SKM-1 treated with dmso at 0.1 percent for 144 hours (cell line): Measurements from ENCODE around the gene TRIO.

Source experiments
- DNase-seq: peaks from one replicate; lab custom pipeline; 2025; ENCODE audit not compliant: unreplicated experiment; lab: John Stamatoyannopoulos, UW

TRIO gene

DNA sequence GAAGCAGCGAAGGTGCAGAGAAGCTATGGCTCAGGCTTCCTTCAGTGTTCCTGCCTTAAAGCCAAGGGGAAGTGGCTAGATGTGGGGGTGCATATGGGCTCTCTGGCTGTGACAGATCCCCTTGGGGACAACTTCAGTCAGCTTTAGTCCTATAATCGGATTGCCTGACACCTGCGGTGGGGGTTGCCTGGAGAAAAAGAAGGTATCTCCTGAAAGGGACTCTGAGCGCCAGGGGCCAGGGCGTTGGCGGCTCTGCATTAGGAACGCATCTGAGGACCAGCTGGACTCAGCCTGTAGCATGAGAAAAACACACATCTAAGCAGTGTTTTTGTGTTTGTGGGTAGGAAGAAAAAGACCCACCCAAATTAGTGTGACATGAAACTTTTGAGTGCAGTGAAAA, 354.2 kb downstream of the TRIO start:
- DNase-seq = no peak

DNA sequence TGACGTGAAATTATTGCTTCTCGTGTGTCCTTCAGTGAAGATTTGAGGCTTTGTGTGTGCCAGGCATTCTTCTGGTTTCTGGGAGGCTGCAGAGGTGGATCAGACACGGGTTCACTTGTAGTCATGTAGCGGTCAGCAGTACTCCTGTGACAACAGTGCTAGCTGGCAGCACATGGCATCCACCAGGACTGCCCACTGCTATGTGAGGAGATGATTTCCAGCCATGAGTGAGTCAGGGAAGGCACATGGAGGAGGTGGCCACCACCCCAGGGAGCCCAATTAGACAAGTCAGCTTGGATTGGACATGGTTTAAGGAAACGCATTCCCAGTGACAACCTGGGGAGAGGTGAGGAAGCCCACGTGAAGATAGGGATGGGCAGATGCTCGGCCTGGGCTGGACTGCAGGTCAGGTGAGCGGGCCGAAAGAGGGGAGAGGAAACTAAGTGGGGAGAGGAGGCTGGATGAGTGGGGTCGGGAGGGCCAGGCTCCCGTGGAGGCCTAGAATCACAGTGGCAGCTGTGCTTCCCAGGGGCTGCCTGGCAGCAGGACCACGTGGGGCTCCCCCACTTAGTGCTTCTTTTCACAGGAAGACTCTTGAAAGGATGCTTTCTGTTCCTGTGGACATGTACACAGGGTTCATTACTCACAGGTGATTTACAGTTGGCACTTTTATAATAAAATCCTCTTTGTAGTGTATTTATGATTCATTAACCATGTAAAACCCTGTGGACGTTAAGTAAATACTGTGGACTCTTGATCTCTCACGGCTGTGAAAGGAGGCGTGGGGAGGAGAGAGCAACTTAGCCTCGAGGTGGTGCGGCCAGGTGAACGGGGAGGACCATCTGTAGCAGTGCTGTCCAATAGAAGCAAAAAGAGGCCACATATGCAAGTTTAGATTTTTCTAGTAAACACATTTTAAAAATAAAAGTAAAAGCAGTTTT, 358.5 kb downstream of the TRIO start:
- no peak for DNase-seq

DNA sequence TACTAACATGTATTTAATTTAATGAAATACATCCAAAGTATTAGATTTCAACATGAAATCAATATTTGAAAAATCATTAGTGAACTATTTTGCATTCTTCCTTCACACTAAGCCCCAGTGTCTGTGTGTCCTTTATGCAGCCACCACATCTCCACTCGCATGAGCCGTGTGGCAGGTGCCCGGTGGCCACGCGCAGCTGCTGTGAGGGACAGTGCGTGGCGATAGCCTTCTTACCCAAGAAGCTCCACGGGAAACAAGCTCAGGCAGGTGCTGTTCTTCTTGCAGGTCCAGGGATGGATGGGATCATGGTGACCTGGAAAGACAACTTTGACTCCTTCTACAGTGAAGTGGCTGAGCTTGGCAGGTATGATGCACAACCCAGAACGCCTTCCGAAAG, 359.1 kb downstream of the TRIO start:
- no peak for DNase-seq

DNA sequence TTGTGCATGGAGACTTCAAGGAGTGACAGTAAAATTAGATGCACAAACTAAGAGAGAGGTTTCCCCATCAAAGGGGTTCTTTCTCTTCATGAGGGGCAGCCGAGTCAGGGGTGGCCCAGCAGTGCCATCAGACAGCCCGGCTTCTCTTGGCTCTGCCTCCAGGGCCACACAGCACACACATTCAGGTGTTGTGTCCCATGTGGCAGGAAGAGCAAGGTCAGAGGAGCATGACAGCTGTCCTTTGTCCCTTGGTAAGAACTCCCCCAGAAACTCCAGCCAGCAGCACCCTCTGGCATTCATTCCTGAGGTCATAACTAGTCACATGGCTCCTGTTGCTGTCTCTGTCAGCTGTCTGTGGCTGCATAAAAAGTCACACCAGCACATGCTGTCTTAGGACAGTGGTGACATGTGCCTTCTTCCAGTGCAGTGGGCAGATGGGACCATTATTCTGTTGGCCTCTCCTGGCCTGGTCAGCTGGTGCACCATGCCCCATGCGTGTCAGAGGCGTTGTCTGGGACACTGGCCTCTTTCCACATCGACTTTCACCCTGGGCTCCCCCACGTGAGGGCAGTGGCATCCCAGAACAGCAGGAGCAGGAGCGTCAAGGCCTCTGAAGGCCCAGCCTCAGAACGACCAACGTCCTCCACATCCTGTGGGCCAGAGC, 360.0 kb downstream of the TRIO start:
- DNase-seq = no peak

DNA sequence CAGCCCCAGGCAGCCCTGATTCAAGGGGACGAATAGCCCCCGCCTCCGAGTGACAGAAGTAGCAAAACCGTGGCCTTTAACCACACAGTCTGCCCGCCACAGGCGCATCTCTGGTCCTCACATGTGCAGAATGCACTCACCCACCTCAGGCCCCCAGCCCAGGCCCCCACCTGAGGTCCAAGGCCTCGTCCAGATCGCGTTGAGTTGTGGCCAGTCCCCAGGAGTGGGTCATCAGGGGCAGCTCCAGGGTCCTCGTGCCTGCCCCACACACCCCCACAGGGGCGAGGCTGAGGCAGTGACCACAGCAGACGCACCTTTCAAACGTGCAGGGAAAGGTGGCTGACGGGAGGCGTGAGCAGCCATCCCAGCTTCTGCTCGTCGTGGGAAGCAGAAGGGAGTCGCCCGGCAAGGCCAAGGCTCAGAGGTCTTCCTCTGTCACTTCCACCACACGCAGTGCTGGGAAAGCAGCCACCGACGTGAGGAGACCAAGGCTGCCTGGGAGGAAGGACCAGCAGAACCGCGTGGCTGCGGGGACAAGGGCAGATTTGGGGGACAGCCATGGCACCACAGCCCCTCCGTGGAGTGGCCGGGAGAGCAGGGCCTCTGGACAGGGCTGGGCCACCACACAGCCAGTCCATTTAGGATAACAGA, 360.7 kb downstream of the TRIO start:
- DNase-seq = no peak

DNA sequence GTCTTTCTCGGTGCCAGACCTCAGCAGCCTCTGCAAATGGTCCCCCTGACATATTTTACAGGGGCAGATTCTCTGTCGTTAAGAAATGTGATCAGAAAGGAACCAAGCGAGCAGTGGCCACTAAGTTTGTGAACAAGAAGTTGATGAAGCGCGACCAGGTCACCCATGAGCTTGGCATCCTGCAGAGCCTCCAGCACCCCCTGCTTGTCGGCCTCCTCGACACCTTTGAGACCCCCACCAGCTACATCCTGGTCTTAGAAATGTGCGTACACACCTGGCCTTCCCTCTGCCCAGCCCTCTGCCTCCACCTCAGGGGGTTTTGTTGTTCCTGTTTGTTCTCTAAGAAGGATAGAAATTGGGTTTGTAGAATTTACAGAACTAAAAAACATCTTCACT, 361.2 kb downstream of the TRIO start:
- no peak for DNase-seq

DNA sequence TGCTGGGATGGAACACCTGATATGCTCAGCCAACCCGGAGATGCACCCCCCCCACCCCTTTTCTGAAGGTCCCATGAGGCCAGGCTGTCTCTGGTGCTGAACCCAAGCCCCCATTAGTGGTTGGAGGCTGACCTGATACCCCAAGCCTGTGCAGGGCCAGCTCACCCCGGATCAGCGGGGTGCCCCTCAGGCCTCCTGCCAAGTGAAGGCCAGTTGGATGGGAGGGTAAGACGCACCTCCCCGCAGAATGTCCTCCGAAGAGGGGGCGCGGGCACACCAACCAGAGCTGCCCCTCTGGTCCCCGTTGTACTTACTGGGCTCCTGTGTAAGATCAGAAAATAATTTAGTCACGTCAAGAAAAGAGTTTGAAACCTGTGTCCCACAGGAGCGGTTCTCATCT, 361.7 kb downstream of the TRIO start:
- no peak for DNase-seq

DNA sequence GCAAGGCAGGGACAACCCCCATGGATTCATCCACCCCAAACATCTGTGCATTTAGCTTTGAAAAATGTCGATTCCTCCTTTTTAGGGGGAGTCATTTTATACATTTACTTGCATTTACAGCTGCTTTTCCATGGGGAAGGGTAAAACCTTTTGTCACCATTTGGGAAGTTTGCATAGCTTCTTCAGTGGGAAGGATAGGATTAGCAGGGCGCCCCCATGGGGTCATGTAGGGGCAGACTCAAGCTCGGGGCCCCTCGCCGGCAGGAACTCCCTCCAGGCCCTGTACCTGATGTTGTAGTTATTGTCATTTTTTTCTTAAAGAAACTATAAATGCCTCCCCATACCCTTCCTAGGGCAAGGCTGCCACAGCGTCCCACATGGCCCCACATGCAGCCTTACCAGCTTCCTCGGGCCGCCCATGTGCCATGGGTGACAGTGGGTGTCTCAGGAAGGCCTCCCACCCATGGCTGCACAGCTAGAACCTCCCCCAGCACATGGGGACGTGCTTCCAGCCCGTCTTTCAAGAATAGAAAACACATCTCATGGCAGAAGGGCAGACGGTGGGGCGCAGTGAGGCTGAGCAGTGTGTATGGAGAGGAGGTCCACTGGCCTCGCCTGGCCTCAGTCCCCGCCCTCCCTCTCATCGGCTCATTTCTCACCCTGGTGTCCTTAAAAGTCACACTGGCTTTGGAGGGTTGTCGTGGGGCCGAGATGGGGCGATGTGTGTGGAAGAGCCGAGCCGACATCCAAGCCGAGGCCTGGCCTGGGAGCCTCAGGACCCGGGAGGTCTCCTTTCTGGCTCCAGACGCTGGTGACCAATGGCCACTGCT, 362.4 kb downstream of the TRIO start:
- DNase-seq = no peak

DNA sequence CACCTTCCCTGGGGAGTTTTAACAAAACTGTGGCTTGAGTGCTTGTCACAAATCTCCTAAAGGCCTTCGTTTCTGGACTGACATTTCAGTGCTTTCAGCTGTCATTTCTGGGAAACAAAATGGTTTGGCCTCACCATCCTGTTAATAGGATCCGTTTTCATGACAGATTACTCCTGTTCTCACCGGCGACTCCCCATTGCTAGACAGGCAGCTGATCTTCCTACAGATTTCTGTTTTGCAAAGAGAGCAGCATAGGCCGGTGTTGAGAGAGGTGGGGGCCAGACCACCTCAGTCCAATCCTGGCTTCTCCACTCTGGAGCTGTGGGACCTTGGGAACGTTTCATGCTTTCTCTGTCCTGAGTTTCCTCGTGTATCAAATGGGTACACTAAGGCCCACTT, 363.0 kb downstream of the TRIO start:
- no peak for DNase-seq

DNA sequence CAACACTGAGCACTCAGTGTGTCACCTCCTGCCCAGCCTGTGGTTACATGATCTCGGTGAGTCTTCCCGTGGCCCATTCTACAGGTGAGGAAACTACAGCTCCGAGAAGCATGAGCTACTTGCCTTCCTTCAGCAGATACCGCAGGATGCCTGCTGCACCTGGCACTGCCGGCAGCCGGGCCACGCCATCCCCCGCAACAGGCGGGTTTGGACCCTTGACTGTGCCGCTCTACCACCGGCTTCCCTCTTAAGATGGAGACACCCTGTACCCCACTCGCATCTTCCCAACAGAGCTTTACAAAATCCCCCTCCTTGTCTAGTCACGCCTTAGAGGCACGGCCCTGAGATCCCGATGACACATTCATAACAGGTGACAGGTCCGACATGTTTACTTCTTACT, 363.5 kb downstream of the TRIO start:
- DNase-seq = no peak

DNA sequence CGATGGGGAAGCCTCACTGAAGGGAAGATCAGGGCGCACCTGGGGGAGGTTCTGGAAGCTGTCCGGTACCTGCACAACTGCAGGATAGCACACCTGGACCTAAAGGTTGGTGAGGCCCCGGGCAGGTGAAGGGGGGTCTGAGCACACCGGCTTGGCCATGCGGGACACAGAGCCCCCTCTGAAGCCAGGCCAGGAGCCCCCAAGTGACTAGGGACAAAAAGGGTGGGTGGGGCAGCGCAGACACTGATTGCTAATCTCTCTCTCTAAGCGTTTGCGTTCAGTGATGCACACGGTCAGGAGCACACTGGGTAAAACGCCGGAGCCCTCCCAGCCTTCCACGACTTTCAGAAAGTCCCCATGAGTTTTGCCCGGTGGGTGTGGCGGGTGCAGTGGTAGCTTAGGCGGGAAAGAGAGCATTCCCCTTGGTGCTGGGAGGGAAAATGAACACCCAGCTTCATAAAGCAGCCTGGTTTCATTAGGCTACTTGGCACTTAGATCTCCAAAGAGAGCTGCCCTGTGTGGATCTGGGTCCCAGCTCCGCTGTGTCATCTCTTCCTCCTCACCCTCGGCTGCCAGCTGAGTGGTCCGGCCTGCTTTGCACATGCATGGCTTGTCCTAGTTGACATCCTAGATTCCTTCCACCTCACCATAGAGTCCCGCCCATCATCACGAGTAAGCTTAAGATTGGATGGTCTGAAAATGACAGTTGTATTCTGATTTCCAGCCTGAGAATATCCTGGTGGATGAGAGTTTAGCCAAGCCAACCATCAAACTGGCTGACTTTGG, 364.2 kb downstream of the TRIO start:
- DNase-seq = no peak

DNA sequence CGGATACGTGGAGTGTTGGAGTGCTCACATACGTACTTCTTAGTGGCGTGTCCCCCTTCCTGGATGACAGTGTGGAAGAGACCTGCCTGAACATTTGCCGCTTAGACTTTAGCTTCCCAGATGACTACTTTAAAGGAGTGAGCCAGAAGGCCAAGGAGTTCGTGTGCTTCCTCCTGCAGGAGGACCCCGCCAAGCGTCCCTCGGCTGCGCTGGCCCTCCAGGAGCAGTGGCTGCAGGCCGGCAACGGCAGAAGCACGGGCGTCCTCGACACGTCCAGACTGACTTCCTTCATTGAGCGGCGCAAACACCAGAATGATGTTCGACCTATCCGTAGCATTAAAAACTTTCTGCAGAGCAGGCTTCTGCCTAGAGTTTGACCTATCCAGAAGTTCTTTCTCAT, 364.9 kb downstream of the TRIO start:
- no peak for DNase-seq

DNA sequence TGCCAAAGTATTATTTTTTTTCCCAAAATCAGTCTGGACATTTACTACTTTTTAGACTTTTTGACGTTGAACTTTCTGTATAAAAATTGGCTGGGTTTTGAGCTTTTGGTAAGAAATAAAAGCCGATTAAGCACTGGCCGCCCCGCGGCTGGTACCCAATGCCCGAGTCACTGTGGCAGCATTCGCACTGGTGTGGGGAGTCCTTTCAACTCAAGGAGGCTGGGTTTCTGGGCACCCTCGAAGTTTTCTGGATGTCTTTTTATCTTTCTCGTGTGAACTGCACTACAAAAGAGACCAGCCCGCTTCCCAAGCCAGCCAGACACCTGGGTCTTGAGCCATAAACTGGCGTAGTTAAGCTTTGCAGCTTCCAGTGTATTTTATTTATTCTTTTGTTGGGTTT, 366.4 kb downstream of the TRIO start:
- DNase-seq = no peak

DNA sequence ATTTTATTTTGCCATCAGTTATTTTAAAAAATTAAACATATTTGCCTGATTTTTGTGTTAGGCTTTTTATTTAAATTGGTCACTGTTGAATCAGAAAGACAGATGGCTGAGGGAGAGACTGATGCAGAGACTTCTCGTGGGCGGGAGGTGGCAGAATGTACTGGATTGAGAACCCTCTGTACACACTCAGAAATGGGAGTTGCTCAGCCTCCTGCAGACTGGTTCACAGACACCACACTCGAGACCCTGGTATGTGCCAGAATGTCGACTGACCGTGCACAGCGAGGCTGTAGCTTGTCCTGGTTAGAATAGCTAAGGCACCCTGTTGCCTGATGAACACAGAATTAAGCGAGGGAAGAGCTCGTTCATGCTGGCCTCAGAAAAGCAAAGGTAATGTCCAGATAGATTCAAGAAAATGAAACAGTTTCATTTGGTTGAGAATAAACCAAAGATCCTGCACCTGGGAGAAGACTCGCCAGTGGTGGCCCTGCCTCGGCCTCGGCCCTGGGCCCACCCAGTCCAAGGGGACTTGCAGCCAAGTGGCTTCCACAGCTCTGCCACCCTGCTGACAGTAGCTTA, 367.1 kb downstream of the TRIO start:
- no peak for DNase-seq

DNA sequence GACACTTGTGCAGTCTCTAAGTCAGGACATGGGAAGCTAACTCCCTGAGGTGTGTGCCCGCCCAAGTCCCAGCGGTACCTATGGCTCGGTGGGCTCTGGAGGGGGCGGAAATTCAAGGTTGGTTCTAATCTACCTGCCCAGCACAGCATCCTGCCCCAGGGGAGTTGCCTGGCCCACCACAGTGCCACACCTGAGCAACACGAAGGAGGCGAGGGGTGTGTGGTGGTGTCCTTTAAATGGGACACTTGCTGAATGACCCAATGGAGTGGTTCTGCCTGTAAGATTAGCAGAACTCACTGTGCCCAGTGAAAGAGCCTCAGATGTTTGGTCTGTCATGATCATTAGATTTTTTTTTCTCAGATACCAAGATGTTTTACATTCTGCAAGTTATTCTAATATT, 367.7 kb downstream of the TRIO start:
- DNase-seq = no peak

DNA sequence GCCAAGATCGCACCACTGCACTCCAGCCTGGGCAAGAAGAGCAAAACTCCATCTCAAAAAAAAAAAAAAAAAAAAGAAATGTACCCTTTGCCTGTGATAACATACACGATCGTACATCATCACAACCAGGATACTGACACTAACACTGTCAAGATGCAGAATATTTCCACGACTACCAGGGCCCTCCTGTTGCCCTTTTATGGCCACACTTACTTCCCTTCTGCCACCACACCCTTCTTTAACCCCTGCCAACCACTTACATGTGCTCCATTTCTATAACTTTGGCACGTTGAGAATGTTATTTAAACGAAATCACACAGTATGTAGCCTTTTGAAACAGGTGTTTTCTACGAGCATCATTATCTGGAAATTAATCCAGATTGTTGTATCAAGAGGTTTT, 369.4 kb downstream of the TRIO start:
- DNase-seq = no peak

DNA sequence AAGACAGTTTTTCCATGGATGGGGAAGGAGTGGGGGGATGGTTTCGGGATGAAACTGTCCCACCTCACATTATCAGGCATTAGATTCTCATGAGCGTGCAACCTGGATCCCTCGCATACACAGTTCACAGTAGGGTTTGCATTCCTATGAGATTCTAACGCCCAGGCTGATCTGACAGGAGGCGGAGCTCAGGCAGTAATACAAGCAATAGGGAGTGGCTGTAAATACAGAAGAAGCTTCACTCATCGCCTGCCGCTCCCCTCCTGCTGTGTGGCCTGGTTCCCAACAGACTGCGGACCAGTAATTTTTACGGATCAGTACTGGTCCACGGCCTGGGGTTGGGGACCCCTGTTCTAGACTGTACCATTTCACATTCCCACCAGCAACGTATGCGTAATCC, 370.1 kb downstream of the TRIO start:
- DNase-seq = no peak

DNA sequence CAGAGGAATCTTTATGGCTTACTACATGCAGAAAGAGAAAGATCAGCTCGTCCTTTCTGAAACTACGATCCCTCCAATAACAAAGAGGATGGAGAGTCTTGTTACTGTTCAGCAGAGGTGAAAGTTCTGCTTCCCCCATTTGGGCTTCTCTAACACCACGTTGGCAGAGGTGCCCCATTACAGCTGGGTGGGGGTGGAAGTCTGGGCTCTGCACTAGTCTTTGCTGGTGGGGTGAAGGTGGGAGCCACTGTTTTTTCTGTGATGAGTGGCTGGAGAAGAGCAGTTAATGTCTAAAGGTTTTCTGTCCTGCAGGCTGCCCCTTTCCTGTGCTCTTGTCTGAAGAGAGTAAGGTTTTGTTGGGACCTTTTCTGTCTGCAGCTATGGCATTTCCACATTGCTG, 373.8 kb downstream of the TRIO start:
- DNase-seq = no peak

DNA sequence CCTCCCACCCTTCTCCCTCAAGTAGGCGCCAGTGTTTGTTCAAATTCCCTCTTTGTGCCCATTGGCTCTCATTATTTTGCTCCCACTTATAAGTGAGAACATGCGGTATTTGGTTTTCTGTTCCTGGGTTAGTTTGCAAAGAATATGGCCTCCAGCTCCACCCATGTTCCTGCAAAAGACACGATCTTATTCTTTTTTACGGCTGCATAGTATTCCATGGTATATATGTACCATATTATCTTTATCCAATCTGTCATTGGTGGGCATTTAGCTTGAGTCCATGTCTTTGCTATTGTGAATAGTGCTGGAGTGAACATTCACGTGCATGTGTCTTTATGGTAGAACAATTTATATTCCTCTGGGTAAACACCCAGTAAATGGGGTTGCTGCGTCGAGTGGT, 375.5 kb downstream of the TRIO start:
- no peak for DNase-seq

DNA sequence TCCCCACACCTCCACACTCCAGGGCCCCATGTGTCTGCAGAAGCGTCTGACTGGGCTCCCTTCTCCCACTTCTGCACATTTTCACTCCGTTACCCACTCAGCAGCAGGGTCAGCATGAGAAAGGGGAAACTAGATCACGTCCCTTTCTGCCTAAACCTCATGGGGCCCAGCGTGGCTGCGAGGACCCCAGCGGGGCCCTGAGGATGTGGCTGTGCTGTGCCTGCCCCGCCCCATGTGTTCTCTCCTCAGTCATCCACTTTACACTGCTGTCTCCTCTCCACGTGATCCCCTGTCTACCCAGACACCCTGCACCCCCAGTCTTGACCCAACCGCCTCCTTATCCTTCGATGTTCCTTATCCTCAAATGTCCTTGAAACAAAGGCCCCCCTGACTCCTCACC, 378.6 kb downstream of the TRIO start:
- no peak for DNase-seq
